Activated CD4-positive, CD25-positive, alpha-beta regulatory T cell treated with anti-CD3 and anti-CD28 coated beads, Interleukin-2, amount 50 U/mL, for 16 hours (primary cell): ENCODE measurements around the gene JDP2.

Experiments used
- DNase-seq: peaks from one replicate; pipeline ENCODE4 v3.0.0-alpha.2; 2020; ENCODE audit warnings: low read depth, low spot score

Gene JDP2

DNA sequence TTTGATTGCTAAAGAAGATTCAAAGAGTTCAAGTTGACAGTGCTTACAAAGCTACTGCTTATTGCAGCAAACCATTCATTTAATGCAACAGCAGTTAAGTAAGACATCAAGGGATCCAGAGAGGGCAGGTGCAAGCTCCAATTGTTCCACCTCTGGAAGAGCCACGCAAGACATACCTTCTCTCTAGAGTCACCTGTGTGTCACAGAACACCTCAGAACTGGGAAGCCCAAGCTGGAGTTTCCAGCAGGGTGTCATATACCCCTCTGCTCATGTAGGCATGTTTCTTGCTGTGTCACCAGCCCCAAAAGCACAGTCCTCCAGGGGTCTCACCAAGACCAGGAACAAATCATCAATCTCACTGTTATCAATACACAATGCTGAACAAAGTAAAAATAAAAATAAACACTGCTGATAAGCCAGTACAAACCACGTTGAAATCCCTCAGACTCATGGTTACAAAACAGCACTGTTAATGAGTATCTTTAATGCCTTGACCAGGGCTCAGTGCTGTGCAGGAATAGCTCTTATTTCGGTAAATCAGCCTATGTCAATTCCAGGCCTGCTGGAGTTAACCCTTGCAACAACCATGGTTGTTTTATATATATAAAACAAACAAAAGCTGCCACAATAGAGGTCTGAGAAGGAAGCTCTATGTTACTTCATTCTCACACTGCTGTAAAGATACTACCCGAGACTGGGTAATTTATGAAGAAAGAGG is 57.0 kb downstream of the JDP2 start:
- DNase-seq: no peak

DNA sequence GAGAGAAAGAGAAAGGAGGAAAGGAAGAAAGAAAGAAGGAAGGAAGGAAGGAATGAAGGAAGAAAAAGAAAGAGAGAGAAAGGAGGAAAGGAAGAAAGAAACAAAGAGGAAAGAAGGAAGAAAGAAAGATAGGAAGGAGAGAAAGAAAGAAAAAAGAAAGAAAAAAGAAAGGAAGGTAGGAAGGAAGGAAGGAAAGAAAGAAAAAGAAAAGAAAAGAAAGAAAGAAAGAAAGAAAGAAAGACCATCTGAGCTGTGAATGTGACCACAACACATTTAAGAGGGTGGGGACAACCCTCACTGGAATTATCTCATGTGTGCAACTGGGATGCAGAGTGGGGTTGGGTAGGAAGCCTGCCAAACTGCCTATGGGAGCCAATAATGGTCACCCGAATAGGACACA is 58.5 kb downstream of the JDP2 start:
- DNase-seq: no peak

DNA sequence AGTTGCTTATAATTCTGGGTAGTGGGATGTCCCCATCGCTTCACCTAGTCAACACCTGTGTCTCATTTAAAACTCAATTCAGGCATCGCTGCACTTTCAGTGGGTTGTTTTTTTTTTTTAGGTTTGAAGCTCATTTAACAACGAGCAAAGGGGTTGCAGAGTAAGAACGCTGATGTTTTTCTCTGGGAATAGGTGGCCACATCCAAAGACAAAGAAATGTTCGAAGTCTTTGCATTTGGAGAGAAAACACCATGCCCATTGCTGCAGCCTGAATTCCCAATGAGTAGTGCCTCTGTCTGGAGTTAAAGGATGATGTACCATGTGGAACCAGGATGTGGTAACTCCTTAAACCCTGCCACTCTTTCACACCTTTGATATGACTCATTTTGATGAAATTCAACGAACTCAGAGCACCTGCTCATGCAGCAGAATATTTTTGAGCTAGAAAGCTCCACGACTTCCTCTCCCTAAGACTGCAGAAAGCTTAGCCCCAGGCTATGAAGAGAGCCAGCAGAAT is 59.4 kb downstream of the JDP2 start:
- DNase-seq: no peak

DNA sequence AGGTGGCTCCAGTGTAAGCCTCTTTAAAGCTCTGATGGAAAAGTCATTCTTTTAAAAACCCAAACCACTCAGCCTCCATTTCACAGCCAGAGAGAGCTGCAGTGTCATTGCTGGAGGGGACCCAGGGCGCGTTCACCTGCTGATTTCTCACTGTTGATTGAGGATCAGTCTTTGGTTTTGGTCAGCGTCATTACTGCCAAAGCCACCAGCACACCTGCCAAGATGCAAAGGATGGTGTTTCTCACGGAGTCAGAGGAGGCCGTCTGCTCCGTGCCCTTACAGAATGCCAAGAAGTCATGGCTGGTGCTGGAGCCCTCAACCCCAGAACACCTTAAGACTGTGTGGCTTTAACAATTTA is 61.6 kb downstream of the JDP2 start:
- DNase-seq: no peak

DNA sequence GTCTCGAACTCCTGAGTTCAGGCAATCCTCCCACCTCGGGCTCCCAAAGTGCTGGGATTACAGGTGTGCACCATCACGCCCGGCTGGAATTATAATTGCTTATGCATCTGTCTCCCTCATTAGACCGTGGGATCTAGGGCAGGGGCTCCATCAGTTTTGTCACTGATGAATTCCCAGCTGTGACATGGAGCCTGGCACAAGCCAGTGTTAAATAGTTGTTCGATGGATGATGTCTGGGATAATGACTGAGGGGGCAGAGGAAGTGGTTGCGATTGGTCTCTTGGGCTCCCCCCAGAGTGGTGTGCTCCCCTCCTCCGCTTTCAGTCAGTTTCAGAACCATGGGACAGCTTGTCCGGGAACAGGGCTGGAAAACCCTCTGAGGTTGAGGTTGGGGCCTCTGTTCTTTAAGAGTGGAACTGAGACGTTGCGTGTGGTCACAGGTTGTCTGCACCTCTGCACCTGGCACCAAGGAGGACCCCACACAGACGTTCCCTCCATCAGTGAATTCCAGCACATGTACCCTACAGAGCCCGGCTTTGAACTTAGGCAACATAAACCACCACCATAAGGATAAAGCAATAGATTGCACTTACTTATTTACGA is 63.7 kb downstream of the JDP2 start:
- DNase-seq: no peak

DNA sequence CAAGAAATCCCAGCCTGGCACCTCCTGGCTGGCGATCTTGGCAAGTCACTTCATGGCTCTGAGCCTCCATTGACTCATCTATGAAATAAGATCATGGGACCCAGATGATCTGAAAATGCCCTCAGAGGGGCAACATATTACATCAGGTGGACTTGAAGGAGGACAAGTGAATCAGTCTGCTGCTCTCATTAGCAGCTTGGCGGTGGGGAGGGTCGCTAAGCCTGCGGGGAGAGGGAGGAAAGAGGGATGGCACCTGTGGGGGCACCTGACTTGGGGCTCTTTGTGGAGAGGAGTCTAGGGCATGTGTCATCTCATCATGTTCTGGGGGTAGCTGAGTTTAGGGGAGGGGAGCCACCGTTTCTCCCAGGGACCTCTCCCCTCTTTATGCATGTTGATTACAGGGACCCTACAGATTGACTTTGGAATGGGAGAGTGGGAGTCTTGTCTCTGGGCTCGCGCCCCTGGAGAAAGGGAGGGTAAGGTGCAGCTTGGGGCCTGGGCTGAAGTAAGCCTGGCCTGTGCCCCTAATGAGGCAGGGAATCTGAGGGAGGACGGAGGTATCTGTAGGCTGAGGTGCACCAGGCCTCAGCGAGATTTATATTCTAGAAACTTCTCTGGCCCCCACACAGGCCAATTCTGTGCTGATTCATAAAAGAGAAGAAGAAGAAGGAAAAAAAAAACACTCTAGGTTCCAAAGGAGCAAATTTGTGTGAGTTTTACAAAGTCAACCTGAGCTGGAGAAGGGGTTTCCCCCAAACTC is 65.2 kb downstream of the JDP2 start:
- DNase-seq: no peak

DNA sequence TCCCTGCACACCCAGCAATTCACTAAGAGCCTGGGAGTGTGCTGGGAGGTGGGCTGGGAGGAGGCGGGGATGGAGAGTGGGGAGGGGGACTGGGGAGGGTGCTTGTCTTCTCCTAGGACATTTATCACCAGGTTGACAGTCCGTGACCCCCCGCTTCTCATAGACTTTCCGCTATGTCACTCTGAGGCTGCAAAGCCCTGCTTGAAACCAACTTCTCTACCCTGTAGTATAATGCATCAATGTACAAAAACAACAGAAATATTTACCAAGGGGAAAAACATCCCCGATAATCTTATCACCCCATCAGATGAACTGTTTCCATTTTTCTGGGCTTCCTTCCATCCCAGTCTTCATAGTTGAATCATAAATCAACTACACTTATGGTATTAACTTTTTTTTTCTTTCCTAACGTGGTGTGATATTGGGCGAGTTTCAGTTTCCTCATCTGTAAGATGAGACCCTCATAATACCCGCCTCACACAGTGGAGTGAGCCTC is 65.8 kb downstream of the JDP2 start:
- DNase-seq: no peak

DNA sequence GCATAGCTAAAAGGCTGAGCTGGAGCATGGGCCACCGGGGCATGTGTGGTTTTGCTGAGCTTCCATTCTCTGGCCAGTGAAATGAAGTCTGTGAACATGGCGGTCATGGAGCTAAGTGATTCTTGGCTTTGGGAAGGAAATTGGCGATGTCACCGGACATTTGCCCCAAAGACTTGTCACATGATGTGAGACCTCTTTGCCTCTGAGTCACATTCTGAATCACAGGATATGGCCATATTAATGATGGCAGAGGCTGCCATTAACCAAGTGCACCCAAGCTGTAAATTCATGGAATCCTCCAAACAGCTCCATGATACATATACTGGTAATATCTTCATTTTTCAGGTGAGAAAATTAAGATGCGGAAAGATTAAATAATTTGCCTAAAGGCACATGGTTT is 67.1 kb downstream of the JDP2 start:
- DNase-seq: no peak

DNA sequence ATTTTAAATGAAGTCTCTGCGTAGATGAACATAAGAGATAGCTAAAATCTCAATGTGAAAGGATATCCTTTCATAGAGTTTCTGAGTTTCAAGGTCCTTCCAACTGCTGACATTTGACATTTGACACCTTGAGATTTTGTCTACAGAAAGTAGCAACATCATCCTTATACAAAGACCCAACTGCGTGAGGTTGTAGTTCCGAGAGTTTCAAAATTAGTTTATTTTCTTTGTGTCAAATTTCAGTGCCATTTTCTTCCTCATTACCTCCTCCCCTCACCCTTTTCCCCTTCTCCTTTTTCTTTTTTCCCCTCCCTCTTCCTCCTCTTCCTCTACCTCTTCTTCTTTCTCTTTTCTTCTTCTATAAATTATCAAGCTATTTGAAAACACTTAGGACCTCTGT is 67.6 kb downstream of the JDP2 start:
- DNase-seq: no peak

DNA sequence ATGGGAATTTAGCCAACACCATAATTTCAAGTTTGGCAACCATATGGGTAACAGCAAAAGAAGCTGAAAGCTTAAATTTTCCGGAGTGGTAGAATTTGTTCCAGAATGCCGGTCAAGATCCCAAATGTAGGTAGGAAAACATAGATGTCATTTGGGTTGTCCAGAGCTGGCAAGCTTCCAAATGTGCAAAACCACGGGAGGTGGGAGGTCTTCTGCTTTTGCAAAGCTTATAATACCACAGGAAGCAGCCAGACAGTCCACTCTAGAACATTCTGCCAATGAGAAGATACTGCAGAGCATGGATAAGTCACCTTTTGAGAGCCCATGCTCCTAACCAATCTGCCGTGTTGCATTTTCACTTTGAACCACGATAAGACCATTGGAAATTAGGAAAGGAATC is 68.1 kb downstream of the JDP2 start:
- DNase-seq: no peak

DNA sequence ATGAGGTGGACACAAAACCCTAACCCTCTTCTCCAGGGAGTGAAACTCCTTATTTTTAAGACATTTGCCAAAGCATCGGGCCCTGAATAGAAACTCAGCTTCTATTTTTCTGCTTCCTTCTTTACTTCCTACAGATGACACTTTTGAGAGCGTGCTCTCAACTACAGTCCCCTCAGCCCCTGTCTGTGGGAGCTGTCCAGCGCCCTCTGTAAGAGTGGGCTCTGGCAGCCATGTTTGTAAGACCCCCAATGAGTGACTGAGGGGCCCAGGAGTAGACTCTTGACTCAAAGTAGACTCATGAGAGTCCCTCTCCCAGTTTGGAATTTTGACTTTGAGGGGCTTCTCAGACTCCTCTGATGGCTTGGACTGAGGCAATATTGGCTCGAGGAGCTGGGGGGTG is 68.9 kb downstream of the JDP2 start:
- no peak for DNase-seq

DNA sequence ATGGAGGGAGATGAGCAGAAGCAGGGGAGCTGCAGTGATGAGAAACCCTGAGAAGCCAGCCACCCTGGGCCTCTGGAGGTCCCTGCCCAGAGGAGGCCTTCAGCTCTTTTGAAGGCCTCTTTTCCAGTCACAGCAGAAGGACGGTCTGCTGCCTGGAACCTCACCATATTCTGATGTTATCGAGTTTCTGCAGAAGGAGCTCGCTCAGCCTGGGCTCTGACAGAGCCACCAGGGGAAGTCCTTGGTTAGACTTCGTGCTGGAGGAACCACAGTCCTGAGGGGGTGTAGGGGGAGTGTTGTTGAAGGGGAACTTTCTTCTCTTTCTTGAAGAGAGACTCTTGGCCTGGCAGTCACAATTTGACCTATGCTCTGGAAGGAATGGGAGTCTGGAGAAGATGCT is 69.4 kb downstream of the JDP2 start:
- no peak for DNase-seq

DNA sequence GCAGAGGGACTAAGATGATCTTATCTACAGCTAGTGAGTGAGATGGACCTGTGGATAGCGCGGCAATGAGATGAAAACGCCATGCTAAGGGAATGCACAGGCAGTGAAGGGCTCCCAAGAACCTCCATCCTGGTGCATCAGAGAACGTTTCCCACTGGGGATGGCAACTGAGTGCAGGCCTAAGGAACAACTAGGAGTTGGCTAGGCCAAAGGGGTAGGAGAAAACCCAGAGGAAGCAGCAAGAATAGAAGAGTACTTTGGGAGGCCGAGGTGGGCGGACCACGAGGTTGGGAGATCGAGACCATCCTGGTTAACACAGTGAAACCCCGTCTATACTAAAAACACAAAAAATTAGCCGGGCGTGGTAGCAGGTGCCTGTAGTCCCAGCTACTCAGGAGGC is 69.9 kb downstream of the JDP2 start:
- DNase-seq: no peak

DNA sequence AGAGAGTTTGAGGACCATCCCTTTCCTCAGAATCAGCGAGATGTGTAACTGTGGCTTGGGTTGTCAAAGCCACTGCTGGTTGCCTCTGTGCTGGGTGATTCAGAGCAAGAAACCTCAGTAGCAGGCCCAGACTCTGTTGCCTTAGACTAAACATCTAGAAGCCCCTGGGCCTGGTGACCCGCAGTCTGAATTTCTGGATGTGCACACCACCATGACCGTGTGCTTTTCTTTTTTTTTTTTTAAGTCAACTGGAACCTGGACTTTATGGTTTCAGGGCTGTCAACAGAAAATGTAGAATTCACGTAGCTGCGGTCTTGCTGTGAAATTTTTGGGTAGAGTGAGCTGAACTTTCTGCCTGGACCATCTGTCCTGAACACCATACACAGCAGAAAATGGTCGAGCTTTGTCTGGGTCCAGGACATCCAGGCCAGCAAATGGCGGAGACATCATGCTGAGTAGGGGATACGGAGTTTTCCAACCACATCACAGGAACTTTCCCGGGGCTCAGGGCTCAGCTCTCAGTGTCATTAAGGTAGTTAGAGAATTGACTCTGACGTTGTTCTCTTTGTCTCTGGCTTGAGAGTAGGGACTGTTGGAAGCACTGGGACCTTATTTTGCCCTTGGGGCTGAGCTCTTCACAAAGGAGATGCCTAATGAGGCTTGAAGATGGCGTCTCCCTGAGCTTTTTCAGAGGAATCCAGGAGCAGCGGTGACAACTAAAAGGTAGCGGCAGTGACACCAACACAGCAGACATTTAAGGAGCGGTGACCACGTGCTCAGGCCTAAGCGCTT is 71.5 kb downstream of the JDP2 start:
- DNase-seq: no peak

DNA sequence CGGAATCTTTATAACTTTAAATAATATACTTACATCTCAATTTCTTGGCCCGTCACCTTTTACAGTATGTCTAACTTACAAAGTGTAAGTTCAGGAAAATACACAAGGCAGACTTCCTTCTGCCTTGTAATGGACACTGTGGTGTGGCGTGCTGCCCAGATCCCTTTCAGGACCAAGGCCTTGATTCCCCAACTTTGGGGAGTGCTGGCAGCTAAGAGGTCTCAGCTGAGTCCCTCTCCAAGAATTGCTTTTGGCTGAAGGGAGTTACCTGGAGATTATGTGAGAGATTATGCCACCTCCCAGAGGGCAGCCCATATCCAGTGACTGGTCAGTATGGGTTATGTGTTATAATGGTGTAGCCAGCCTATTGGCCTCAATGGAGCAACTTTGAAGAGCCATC is 73.3 kb downstream of the JDP2 start:
- DNase-seq: no peak

DNA sequence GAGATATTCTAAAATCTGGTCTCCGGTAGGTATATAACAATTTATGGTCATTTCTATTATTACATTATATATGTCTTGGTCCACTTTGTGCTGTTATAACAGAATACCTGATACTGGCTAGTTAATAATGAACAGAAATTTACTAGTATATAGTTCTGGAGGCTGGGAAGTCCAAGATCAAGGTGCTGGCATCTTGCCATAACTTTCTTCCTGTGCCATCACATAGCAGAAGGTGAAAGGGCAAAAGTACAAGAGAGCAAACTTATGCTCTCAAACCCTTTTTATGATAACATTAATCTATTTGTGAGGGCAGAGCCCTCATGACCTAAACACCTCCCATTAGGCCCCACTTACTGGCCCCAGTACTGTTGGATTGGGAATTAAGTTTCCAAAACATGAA is 76.6 kb downstream of the JDP2 start:
- DNase-seq: no peak

DNA sequence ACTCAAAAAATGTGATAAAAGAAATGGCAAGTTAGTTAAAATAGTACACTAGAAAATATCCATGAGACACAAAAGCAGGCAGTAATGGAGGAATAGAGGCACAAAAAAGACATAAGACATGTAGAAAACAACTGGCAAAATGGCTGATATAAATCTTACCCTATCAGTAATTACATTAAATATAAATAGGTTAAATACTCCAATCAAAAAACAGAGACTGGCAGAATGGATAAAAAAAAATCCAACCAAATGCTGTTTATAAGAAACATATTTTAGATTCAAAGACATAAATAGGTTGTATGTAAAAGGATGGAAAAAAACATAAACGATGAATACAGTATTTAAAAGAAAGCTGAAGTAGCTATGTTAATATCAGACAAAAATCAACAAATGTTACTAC is 79.1 kb downstream of the JDP2 start:
- no peak for DNase-seq

DNA sequence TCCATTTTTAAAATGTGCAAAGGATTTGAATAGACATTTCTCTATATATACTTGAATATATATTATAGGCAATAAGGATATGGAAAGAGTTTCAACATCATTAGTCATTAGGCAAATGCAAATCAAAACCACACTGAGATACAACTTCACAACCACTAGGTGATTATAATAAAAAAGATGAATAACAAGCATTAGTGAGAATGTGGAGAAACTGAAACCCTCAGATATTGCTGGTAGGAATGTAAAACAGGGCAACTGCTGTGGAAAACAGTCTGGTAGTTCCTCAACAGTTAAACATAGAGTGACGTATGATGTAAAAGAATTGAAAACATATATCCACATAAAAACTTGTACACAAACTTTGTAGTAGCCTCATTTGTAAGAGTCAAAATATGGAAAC is 82.7 kb downstream of the JDP2 start:
- DNase-seq: no peak

DNA sequence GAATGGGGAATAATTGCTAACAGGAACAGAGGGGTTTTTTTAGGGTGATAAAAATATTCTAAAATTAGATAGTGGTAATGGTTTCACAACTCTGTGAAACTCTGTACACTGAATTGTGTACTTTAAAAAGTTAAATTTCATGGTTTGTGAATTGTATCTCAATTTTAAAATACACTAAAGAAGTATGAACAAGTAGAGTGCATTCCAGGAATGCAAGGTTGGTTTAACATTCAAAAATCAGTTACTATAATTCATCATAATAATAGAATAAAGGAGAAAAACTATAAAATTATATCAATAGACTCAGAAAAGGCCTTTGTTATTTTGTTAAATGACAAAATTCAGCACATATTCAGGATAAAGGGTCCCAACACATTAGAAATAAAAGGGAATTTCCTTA is 83.4 kb downstream of the JDP2 start:
- DNase-seq: no peak

DNA sequence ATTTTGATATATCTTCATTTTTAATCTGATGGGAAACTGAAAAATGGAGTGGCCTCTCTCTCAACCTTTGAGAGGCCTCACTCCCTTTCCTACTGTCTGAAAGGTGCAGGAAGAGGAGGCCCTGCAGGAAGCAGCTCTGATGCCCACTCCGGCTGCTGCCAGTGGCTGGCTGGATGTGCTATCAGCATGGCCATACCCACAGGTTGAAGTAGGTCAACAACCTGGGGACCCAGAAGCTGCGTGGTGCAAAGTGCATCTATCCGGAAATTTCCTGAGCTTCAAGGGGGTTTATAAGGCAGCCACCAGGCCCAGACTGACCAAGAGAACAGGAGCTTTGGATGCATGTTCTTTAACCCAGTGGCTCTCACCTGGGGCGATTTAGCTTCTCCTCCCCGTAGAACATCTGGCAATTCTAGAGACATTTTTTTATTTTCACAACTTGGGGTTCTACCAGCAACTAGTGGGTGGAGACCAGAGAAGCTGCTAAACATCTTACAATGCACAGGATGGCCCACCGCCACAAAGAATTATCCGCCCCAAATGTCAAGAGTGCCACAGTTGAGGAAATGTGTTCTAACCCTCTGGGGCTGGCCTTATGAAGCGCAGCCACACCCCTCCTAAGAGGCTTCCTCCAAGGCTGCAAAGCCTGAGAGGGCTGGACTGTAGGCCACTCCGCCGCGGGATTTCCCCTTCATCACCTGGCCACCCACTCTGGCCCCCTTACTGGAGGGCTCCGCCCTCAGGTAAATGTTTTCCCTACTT is 86.3 kb downstream of the JDP2 start:
- DNase-seq: no peak
